ENCODE results near the gene SHC4.

GRCh38 chr15:48985516-48985915, 21.8 kb upstream of the SHC4 start:
- TF ChIP-seq RAD21 (IDR thresholded peaks at IDR 0.05 in 1 of 2, conservative IDR thresholded peaks at IDR 0.05 in 1 of 2; ENCODE audit: low read depth in 2 of 2, low read length in 2 of 2): no peak
- TF ChIP-seq CTCF (IDR thresholded peaks at IDR 0.05; ENCODE audit: control extremely low read depth in 1 of 3, insufficient read depth in 1 of 3, low read depth in 1 of 3, low read length in 3 of 3): no peak
- no peak for TF ChIP-seq POLR2AphosphoS5 (IDR thresholded peaks at IDR 0.05; ENCODE audit: low read depth, low read length)
- no peak for TF ChIP-seq MAFK (IDR thresholded peaks at IDR 0.05; ENCODE audit: low read depth, low read length)
- no peak for TF ChIP-seq EZH2 (IDR thresholded peaks at IDR 0.05; ENCODE audit: low read depth, low read length, severe bottlenecking)
- TF ChIP-seq EGR1 (IDR thresholded peaks at IDR 0.05; ENCODE audit: borderline replicate concordance, low read depth, low read length): no peak
- TF ChIP-seq ATF2 (IDR thresholded peaks at IDR 0.05; ENCODE audit: low read length): no peak
- no peak for TF ChIP-seq YY1 (IDR thresholded peaks at IDR 0.05; ENCODE audit: low read depth, low read length)
- TF ChIP-seq SUZ12 (IDR thresholded peaks at IDR 0.05; ENCODE audit: low read length): no peak
- no peak for TF ChIP-seq EP300 (IDR thresholded peaks at IDR 0.05; ENCODE audit: borderline replicate concordance in 1 of 2, low read depth in 2 of 2, low read length in 2 of 2)
- no peak for TF ChIP-seq BCL11A (IDR thresholded peaks at IDR 0.05; ENCODE audit: low read depth in 2 of 2, low read length in 2 of 2)
- no peak for TF ChIP-seq E2F6 (IDR thresholded peaks at IDR 0.05)
